Measurements from ENCODE around the gene ZNF615.
A peak's percentile ranks its signal among the peaks of the same experiment; 100 is the strongest.
"Not testable (repeated sequence)": the region's sequence is repeated elsewhere in the genome, so short reads cannot be mapped to it uniquely, and the experiment has no call there.

Gene ZNF615

DNA sequence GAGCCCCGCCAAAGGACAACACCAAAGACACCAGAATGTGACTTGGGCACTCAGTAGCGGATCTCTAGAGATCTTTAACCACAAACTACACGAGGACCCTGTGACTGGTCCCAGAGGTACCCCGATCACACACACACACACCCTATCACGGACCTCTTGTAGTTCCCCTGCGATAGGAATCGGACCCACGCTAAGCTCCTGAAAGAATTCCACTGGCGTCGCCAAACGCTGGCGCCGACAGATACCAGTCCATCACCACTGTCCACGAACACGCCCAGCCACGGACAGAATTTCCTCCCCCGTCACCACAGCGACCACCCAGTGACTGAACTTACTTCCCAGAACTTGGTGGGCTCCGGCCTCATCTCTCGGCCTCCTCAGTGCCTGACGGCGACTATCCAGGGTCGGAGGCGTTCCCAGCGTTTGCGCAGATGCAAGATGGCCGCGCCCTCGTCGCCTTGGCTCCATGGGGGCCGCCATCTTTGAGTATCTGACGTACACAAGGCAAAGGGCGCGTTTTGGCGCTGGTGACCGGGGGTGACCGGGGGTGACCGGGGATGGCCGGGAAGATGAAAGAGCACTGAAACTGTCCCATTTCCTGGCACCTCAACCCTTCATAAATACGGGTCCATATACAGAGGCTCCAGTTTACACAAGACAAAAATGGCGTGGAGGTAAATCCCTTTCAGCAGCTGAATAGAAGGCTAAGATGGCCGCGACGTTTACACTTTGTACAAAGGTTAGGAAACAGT, at the start of gene ZNF615:
ZNF615 (minus strand) TSS at position 406 of the 752 bp plus-strand sequence. CDS start 4,500 bp downstream, outside the sequence.
- peak; percentile 70 to 76 for DNase-seq (ENCODE audit: extremely low read depth in 1 of 2, low read depth in 1 of 2)

DNA sequence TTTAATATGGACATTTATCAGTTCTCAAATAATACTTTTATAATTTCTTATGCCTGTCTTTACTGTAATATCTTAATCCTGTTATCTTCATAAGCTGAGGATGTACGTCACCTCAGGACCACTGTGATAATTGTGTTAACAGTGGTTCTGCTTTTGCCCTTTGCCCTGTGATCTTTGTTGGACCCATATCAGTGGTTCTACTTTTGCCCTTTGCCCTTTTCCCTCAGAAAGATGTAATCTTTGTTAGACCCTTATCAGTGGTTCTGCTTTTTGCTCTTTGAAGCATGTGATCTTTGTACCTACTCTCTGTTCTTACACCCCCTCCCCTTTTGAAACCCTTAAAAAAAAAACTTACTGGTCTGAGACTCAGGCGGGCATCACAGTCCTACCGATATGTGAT, 48.5 kb upstream of the ZNF615 start:
- DNase-seq (ENCODE audit: extremely low read depth in 1 of 2, low read depth in 1 of 2): not testable (repeated sequence)

DNA sequence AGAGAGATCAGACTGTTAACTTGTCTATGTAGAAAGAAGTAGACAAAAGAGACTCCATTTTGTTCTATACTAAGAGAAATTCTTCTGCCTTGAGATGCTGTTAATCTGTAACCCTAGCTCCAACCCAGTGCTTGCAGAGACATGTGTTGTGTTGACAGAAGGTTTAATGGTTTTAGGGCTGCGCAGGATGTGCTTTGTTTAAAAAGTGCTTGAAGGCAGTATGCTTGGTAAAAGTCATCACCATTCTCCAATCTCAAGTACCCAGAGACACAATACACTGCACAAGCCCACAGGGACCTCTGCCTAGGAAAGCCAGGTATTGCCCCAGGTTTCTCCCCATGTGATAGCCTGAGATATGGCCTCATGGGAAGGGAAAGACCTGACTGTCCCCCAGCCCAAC, 43.7 kb upstream of the ZNF615 start:
- DNase-seq (ENCODE audit: extremely low read depth in 1 of 2, low read depth in 1 of 2): not testable (repeated sequence)

DNA sequence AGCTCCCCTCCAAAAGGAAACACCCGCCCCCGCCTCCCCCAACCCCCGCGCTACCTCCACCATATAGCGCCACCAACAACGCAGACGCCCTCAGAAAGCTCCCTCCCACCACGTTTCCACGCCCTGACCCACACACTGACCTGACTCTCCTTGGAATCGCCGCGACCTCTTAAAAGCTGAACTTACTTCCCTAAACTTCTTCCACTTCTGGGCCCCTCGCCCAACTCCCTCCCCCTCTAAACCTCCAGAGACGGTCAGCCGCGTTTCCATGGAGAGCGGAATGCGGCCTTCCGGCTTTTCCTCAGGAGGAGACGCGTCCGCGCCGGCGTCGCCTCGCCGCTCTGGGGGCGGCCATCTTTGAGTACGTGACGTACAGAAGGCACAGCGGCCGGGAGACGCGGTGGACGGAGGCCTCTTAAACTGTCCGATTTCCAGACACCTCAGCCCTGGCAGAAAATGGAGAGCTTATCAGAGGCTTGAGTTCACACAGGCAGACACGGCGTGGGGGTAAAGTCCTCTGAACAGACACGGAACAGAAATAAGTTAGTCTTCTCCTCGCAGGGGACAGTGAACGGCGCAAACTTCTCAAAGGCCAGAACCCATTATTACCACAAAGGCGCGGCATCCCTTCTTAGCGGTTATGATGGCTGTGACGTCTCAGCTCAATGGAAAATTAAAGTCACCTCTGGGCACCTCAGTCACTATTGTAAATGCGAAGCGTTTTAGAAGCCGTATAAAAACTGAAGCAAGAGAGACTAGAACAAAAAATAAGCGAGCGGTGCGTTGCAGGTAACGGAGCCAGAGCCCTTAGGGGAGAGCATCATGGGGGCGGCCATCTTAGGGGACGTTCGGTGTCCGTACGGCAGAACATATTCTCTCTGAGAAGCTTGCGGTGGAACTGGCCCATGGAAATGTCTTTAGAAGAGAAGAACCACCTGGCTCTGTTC, 40.8 kb upstream of the ZNF615 start, which contains the start of gene ZNF432:
ZNF432 (minus strand) TSS at position 284 of the 947 bp plus-strand sequence. CDS start 1,970 bp downstream, outside the sequence.
- DNase-seq (ENCODE audit: extremely low read depth in 1 of 2, low read depth in 1 of 2): peak; percentile 58 to 73

DNA sequence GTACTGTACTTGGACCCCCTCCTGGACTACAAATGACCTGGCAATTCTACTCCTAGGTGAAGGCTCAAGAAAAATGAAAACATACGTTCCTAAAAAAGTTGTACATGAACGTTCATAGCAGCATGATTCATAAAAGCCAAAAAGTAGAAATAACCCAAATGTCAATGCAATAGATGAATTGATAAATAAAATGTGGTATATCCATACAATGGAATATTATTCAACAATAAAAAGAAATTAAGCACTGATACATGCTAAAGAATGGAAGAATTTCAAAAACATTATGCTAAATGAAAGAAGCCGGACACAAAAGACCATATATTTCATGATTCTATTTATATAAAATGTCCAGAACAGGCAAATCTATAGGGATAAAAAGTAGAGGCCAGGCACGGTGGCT, 31.2 kb upstream of the ZNF615 start:
- DNase-seq (ENCODE audit: extremely low read depth in 1 of 2, low read depth in 1 of 2): no peak

DNA sequence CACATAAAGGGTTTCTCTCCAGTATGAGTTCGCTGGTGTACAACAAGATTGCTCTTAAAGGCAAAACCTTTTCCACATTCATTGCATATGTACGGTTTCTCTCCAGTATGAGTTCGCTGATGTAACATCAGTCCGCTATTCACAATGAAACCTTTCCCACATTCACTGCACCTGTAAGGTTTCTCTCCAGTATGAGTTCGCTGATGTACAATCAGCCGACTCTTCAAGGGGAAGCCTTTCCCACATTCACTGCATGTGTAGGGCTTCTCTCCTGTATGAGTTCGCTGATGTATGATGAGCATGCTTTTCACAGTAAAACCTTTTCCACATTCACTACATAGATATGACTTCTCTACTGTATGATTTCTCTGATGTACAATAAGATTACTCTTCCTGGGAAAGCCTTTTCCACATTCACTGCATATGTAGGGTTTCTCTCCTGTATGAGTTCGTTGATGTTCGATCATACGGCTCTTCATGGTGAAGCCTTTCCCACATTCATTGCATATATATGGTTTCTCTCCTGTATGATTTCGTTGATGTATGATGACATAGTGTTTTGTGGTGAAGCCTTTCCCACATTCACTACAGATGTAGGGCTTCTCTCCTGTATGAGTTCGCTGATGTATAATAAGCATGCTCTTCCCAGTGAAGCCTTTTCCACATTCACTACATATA, 26.2 kb upstream of the ZNF615 start:
- DNase-seq (ENCODE audit: extremely low read depth in 1 of 2, low read depth in 1 of 2): no peak

DNA sequence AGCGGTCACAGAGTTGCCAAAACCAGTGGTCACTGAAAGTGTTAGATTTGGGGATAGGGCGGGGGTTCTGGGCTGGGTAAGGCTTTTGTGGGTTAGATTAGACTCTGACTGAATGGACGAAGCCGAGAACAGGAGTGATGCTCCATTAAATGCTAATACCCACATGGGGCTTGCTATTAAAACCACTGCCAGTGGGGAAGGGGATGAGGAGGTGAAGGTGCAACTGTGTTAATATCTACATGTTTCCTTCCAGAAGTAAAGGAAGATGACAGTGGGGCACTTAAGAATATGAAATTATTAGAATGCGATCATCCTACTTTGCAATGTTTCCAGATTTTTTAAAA, 20.7 kb upstream of the ZNF615 start:
- no peak for DNase-seq (ENCODE audit: extremely low read depth in 1 of 2, low read depth in 1 of 2)

DNA sequence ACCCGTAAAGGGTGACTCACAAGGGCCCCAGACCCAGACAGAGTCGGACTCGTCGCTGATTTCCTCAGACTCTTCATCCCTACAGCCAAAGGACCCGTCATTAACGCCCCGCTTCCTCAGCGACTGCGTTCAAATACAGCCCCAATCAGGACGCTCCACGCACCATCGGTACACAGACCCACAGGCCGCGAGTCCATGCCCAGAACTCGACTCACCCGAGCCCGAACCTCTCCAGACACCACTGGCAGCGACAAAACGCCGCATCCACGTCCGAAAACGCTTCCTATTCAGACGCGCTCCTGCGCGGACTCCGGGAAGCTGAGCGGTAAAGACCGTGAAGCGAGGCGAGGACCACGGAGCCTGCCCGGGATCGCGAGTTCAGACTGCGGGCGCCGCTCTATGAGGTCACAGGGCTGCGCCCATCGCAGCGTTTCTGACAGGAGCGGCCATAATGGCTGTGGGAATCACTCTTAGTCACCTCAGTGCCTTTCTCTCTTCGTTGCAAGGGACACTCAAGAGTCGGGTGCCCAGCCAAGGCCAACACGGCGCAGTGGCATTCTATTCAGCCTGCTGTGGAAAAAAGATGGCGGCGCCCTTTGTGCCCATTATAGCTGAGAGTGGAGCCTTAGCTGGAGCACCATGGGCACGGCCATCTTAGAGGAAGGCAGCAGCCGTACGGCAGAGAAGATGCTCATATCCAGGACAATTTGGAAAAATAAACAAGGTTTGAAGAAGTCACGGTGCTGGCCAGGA, 20.2 kb upstream of the ZNF615 start, which contains the start of gene ZNF614:
ZNF614 (minus strand) TSS at position 353 of the 753 bp plus-strand sequence. CDS start 2,634 bp downstream, outside the sequence.
- peak; percentile 65 to 73 for DNase-seq (ENCODE audit: extremely low read depth in 1 of 2, low read depth in 1 of 2)

DNA sequence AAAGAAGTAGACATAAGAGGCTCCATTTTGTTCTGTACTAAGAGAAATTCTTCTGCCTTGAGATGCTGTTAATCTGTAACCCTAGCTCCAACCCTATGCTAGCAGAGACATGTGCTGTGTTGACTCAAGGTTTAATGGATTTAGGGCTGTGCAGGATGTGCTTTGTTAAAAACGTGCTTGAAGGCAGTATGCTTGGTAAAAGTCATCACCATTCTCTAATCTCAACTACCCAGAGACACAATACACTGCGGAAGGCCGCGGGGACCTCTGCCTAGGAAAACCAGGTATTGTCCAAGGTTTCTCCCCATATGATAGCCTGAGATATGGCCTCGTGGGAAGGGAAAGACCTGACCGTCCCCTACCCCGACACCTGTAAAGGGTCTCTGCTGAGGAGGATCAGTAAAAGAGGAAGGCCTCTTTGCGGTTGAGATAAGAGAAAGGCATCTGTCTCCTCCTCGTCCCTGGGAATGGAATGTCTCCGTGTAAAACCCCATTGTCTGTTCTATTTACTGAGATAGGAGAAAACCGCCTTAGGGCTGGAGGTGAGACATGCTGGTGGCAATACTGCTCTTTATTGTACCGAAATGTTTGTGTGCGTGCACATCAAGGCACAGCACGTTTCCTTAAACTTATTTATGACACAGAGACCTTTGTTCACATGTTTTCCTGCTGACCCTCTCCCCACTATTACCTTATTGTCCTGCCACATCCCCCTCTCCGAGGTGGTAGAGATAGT, 18.4 kb upstream of the ZNF615 start:
- not testable (repeated sequence) for DNase-seq (ENCODE audit: extremely low read depth in 1 of 2, low read depth in 1 of 2)

DNA sequence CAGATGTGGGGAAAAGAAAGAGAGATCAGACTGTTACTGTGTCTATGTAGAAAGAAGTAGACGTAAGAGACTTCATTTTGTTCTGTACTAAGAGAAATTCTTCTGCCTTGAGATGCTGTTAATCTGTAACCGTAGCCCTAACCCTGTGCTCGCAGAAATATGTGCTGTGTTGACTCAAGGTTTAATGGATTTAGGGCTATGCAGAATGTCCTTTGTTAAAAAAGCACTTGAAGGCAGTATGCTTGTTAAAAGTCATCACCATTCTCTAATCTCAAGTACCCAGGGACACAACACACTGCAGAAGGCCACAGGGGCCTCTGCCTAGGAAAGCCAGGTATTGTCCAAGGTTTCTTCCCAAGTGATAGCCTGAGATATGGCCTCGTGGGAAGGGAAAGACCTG, 16.5 kb upstream of the ZNF615 start:
- DNase-seq (ENCODE audit: extremely low read depth in 1 of 2, low read depth in 1 of 2): not testable (repeated sequence)

DNA sequence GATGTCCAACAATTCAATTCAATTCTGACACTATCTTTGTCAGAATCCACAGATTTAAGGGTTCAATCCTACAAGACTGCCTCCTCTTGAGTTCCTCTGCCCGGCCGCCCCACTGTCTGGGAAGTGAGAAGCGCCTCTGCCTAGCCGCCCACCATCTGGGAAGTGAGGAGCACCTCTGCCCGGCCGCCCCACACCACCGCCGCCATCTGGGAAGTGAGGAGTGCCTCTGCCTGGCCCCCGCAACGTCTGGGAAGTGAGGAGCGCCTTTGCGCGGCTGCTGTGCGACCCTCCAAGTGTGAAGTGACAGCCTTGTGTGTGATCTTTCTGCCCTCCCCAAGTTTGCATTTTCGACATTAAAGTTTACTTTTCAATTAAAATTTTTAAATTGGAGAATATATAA, 14.2 kb upstream of the ZNF615 start:
- no peak for DNase-seq (ENCODE audit: extremely low read depth in 1 of 2, low read depth in 1 of 2)

DNA sequence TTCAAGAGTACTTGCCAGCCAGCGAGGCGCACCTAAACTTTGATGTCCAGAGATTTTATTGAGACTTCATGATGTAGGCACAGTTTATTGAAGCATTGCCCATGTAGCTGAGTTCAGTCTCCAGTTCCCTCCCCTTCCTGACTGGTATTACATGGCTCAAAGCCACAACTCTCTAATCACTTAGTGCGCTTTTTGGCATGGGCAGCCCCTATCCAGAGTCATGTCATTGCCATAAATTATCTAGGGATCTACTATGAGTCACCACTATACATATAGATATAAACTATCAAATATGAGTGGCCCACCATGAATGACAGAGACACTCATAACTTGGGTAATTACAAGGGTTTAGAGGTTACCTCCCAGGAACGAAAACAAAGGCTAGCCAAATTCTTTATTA, 12.5 kb upstream of the ZNF615 start:
- no peak for DNase-seq (ENCODE audit: extremely low read depth in 1 of 2, low read depth in 1 of 2)

DNA sequence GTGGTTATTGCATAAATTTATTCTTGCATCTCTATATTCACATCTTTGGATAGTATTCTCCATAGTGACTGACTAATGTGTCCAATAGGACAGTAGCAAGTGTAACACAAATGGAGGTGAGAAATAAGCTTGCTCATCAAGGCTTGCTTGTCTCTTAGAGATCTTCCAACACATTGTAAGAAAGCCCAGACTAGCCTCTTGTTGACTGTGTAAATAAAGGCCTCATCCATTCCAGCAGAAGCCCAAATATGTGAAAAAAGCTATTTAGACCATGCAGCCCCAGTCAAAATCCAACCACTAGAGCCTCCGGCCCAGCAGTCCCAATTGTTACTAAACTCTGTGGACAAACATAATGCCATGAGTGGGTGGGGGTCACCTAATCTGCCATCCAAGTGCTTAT, 2.7 kb upstream of the ZNF615 start:
- no peak for DNase-seq (ENCODE audit: extremely low read depth in 1 of 2, low read depth in 1 of 2)

DNA sequence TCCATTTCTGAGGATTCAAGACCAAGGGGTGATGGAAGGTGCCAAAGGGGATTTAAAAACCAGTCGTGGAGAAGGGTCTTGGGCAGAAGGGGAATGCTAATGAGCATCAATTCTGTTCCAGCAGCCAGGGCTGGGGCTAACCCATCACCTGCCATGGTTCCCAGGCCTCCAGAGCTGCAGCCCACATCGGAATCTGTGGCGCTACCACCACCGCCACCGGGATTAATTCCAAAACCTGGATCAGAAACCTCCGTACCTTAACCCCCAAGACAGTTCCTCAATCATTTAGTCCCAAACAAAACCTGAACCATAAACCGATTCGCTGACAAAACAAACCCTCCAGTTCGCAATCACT, 583 bp downstream of the ZNF615 start:
- no peak for DNase-seq (ENCODE audit: extremely low read depth in 1 of 2, low read depth in 1 of 2)

DNA sequence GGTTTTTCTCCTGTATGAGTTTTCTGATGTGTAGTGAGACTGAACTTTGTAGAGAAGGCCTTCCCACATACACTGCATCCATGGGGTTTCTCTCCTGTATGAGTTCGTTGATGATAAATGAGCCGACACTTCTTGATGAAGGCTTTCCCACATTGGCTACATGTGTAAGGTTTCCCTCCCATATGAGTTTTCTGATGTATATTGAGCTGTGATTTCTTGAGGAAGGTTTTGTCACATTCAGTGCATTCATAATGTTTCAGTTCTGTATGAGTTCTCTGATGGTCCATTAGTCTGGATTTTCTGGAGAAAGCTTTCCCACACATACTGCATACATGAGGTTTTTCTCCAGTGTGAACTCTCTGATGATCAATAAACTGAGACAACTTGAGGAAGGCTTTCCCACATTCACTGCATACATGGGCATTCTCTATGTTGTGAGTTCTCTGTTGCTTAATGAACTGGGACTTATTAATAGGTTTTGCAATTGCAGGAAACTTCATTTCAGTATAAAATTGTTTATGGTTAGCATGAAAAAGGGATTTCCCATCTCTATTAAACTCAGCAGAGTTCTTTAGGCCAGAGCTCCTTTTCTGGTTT, 13.9 kb downstream of the ZNF615 start:
- DNase-seq (ENCODE audit: extremely low read depth in 1 of 2, low read depth in 1 of 2): no peak

DNA sequence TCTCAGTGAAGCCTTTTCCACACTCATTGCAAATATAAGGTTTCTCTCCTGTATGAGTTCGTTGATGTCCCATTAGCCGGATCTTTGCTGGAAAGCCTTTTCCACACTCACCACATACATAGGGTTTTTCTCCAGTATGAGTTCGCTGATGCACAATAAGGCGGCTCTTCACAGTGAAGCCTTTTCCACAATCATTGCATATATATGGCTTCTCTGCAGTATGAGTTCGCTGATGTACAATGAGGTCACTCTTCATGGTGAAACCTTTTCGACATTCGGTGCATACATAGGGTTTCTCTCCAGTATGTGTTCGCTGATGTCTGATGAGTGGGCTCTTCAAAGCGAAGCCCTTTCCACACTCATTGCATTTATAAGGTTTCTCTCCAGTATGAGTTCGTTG, 14.6 kb downstream of the ZNF615 start:
- DNase-seq (ENCODE audit: extremely low read depth in 1 of 2, low read depth in 1 of 2): no peak

DNA sequence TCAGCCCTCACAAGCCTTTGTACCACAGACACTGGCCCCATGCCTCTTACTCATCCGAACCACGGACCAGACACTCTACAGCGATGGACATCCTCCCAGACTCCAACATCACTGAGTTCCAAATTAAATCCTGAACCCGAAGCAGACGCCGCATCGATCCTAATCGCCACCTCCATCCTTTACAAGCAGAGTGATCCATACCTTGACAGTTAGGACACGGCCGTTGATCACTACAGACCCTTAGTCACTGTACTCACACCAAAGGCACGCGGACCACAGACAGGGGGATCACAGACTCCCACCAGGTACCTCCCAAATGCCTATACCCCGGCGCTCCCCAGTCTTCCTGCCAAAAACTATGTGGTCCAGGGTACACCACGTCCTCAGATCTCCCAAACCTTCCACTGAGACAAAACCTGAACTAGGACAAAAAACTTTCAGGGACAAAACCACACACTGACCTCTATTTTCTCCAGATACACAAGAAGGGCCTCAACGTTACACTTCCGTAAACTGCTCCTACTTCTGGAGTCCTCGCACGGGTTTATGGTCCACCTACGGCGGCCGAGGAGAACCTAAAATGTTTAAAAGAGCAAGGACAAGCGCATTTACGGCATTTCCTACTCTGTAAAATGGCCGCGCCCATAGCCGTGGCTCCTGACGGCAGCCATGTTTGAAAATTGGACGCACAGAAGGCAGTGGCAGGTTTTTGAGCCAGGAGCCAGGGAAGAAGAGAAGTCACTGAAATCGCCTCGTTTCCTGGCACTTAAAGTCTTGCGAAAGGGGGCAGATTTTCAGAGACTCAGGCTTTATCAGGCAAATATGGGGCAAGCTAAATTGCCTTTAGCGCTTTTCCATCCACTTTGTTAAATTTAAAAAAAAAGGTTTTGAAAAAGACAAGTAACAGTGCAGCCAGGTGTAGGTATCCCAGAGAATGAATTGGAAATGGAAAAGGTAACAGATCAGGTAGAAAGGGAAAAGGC, 21.4 kb downstream of the ZNF615 start, which contains the start of gene ZNF350:
ZNF350 (minus strand) TSS at position 532 of the 983 bp plus-strand sequence. CDS start 12,480 bp downstream, outside the sequence.
- DNase-seq (ENCODE audit: extremely low read depth in 1 of 2, low read depth in 1 of 2): peak; percentile 62 to 85

DNA sequence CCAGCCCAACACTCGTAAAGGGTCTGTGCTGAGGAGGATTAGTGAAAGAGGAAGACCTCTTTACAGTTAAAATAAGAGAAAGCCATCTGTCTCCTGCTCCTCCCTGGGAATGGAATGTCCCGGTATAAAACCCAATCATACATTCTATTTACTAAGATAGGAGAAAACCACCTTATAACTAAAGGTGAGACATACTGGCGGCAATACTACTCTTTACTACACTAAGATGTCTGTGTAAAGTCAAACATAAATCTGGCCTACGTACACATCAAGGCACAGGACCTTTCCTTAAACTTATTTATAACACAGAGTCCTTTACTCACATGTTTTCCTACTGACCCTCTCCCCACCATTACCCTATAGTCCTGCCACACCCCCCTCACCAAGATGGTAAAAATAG, 24.6 kb downstream of the ZNF615 start:
- DNase-seq (ENCODE audit: extremely low read depth in 1 of 2, low read depth in 1 of 2): no peak

All from stimulated activated CD8-positive, alpha-beta memory T cell treated with anti-CD3 and anti-CD28 coated beads, Interleukin-7, amount 100 ng/mL, for 48 hours (primary cell).